HG03108 (cell line): ENCODE data around the gene FURIN.

Source experiments
- ATAC-seq: cut with Tn5 transposase; IDR thresholded peaks from one replicate; pipeline ENCODE4 v1.9.1; 2021; ENCODE audit warnings: moderate library complexity; ENCODE audit not compliant: unreplicated experiment

FURIN gene

GRCh38 chr15:90881978-90882721 is 13.8 kb downstream of the FURIN start:
- no peak for ATAC-seq

- ATAC-seq, result no peak
These were observed 14.6 kb downstream of the FURIN start for GRCh38 chr15:90882781-90883525.

DNA sequence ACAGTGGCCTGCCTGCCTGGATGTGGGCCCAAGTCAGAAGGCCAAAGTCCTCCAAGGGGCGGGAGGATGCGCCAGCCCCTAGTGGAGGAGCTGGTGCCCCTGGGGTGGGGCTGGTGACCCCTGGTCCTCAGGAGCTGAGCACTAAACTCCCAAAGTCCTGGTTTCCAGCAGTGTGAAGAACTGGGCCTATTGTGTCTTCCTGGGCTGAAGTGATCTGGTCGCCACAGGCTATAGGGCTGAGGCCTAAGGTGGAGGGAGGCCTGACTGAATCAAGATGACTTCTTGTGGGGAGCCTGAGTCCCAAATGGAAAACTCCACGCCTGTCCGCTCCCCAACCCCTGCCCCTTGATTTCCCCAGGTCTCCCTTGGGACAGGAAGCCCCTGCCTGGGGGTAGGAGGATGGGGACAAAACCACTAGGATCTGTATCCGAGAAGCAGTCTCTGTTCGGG is 15.2 kb downstream of the FURIN start:
- no peak for ATAC-seq

DNA sequence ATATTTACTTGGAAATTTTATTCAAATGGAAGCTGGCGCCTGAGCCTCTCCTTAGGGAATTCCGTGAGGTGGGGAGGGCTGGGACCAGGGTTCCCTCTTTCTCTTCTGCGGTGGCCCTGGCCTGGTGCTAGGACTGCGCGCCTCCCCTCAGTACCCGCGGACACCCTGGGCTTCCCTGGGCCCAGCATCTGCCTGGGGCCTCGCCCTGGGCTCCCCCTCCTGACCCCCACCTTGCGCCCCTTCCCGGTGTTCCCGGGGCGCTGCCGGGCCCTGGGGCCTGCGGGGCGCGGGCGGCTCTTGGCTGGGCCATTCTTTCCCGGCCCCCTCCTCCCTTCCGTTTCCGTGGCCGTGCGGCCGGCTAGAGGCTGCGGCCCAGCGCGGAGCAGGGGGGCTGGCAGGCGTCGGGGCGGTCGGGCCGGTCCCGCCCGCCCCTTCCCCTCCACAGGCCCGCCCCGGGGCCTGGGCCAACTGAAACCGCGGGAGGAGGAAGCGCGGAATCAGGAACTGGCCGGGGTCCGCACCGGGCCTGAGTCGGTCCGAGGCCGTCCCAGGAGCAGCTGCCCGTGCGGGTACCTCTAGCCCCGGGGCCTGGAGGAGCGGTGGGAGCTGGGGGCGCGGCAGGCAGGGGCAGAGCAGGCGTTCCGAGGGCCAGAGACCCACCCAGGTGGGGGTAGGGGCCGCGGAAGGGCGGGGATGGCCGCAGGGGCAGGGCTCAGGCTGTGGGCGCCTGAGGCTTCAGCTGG is 15.8 kb downstream of the FURIN start, which contains the start of gene FES:
TSS of gene FES (plus strand) at position 529 of the 743 bp plus-strand sequence. CDS start 542 bp downstream, outside the sequence.
- ATAC-seq, result no peak

DNA sequence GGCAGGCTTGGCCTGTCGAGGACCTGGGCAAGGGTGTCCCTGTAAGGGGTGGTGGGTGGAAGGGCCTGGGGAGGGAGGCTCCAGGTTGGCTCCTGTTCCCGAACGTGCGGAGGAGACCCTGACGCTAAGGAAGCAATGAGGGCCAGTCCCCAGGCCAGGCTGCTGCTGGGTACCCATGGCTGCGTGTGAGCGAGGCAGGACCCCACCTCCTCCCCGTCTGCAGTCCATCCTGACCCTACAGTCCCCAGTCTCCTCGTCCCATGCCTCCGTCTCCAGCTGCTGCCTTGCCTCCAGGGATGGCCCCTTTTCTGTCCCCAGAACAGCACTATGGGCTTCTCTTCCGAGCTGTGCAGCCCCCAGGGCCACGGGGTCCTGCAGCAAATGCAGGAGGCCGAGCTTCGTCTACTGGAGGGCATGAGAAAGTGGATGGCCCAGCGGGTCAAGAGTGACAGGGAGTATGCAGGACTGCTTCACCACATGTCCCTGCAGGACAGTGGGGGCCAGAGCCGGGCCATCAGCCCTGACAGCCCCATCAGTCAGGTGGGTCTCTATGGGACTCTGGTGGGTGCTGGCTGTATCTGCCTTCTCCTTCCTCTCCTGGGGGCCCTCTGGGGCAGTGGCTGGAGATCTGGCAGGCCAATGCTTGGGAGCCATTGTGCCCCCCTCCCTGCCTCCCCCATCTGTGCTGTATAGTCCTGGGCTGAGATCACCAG is 16.5 kb downstream of the FURIN start:
- ATAC-seq, result no peak

GRCh38 chr15:90885432-90886290 is 17.3 kb downstream of the FURIN start:
- no peak for ATAC-seq

DNA sequence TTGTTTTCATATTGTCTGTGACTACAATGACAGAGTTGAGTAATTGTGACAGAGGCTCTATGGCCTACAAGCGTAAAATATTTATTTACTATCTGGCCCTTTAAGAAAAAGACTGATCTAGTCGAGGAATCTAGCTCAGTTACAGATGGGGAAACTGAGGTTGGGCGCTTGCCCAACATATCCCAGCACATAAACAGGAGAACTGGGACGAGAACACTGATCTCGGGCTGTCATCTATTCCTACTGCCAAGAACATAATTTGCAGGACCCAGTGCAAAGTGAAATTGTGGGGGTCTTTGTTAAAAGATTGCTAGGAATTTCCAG is 17.9 kb downstream of the FURIN start:
- no peak for ATAC-seq

DNA sequence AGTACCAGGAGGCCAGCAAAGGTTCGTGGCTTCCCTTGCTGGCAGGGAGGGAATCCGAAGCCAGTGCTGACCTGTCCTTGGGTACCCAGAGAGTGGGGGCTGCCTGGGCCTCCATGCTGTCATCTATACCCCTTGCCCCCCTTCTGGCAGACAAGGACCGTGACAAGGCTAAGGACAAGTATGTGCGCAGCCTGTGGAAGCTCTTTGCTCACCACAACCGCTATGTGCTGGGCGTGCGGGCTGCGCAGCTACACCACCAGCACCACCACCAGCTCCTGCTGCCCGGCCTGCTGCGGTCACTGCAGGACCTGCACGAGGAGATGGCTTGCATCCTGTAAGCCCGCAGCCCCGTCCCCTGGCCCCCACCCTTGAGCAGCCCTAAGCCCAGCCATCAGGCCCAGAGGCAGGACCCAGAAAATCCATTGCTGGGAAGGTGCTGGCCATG is 18.7 kb downstream of the FURIN start:
- ATAC-seq, result no peak

GRCh38 chr15:90889313-90889730 is 20.9 kb downstream of the FURIN start:
- ATAC-seq, result no peak

DNA sequence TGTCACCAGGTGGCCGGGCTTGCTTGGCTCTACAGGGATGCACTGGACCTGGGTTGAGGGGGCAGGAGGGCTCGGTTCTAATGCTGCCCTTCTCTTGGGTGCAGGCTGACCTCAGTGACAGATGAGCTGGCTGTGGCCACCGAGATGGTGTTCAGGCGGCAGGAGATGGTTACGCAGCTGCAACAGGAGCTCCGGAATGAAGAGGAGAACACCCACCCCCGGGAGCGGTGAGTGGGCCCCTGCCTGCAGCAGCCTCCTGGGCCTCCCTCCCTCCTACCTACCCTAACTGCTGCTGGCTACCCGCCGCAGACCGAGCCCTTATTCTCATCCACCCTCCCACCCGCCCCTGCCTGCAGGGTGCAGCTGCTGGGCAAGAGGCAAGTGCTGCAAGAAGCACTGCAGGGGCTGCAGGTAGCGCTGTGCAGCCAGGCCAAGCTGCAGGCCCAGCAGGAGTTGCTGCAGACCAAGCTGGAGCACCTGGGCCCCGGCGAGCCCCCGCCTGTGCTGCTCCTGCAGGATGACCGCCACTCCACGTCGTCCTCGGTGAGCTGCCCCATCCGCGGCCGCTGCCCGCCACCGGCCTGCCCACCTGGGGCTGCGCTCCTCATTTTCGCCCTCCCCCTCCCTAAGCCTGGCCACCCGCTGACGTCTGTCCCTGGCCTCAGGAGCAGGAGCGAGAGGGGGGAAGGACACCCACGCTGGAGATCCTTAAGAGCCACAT is 21.5 kb downstream of the FURIN start:
- ATAC-seq, result no peak

- ATAC-seq, result no peak
These were observed 22.5 kb downstream of the FURIN start for GRCh38 chr15:90890839-90891238.

GRCh38 chr15:90891346-90891949 is 23.1 kb downstream of the FURIN start:
- no peak for ATAC-seq

DNA sequence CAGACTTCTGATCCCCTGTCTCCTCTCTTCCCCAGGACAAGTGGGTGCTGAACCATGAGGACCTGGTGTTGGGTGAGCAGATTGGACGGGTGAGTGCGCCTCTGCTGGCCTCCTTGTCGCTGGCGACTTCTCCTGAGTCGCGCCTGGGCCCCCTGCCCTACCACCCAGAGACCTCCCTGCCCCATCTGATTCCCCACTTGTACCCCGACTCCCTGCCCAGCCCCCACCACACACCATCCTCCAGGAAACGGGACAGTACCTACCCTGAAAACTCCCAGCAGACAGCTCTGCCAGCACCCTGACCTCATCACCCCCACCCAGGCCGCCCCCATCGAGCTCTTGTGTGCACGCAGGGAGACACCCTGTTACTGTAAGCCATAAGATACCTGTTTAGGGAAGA is 23.6 kb downstream of the FURIN start:
- no peak for ATAC-seq

- ATAC-seq, result no peak
These were observed 24.2 kb downstream of the FURIN start for GRCh38 chr15:90892498-90893174.

DNA sequence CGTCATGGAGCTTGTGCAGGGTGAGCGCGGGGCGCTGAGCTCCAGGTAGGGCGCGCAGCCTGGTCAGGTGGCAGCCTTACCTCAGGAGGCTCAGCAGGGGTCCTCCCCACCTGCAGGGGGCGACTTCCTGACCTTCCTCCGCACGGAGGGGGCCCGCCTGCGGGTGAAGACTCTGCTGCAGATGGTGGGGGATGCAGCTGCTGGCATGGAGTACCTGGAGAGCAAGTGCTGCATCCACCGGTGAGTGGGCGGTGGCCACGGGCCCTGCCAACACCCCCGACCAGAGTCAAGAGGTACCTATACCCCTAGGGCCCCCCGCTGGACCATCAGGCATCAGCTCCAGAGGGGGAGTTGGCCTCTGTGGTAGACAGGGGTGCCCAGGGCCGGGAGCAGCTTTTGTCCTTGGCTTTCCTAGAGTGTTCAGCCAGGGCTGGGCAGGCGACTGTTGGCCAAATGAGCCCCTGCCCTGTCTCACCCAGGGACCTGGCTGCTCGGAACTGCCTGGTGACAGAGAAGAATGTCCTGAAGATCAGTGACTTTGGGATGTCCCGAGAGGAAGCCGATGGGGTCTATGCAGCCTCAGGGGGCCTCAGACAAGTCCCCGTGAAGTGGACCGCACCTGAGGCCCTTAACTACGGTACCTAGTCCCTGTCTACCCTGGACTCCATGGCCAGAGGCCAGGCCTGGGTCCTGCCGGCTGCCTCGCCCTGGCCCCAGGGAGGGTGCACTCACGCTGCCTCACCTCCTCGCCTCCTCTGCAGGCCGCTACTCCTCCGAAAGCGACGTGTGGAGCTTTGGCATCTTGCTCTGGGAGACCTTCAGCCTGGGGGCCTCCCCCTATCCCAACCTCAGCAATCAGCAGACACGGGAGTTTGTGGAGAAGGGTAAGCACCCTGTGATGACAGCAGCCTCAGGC is 25.0 kb downstream of the FURIN start:
- no peak for ATAC-seq

GRCh38 chr15:90895571-90896117 is 27.3 kb downstream of the FURIN start:
- no peak for ATAC-seq

DNA sequence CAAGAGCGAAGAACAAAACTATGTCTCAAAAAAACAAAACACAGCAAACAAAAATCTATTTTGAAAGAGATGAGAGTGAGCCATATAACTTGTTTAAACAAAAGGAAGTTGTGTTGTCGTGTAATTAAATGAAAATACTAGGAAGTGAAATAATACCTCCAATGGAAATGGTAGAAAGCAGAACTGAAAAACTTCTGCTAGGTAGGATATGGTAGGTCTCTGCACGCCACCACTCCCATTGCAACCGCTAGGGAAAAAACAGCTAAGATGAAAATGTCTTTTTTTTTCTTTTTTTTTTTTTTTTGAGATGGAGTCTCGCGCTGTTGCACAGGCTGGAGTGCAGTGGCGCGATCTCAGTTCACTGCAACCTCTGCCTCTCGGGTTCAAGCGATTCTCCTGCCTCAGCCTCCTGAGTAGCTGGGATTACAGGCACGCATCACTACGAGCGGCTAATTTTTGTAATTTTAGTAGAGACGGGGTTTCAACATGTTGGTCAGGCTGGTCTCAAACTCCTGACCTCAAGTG is 28.8 kb downstream of the FURIN start:
- peak; percentile 57 for ATAC-seq
